Chondrocyte (in vitro differentiated cells): ENCODE results near the gene LRBA. TPM values are rescaled to one million over a fixed set of nuclear protein-coding genes. Genes with fewer than 3 reads are reported as not detected.

Experiments
- DNase-seq: peaks from one replicate; pipeline ENCODE4 v3.0.0; 2021; ENCODE audit warnings: mixed read lengths, low spot score
- H3K27ac Mint-ChIP-seq: one replicate; pipeline ENCODE4 v1.8.0; 2021; ENCODE audit warnings: mild to moderate bottlenecking, moderate library complexity, mixed read lengths; ENCODE audit not compliant: unreplicated experiment
- H3K27me3 Mint-ChIP-seq: 2 replicates; pipeline ENCODE4 v1.8.0; 2021; ENCODE audit warnings: low read depth, mixed read lengths
- H3K36me3 Mint-ChIP-seq: 2 replicates; pipeline ENCODE4 v1.8.0; 2021; ENCODE audit warnings: low read depth, mixed read lengths
- H3K4me1 Mint-ChIP-seq: 2 replicates; pipeline ENCODE4 v1.8.0; 2021; ENCODE audit warnings: low read depth, mild to moderate bottlenecking, mixed read lengths
- H3K4me3 Mint-ChIP-seq: one replicate; pipeline ENCODE4 v1.8.0; 2021; ENCODE audit warnings: mild to moderate bottlenecking, moderate library complexity, mixed read lengths; ENCODE audit not compliant: unreplicated experiment
- H3K9me3 Mint-ChIP-seq: 2 replicates; pipeline ENCODE4 v1.8.0; 2021; ENCODE audit warnings: low read depth, mixed read lengths
- CTCF ChIP-seq: fragments of 200-600 bp; sonication (generic); IDR thresholded peaks from 2 replicates; pipeline ENCODE4 v1.5.0; 2021; ENCODE audit warnings: antibody characterized with exemption, mild to moderate bottlenecking, moderate library complexity
- total RNA-seq: library from RNA; stranded (reverse); gene quantifications from 3 replicates; pipeline ENCODE4 v1.2.1, GENCODE V29; 2021

LRBA gene
- total RNA-seq, 1 donor from 2014 or later, result 19.7 TPM

GRCh38 chr4:150547154-150547838, 467.8 kb downstream of the LRBA start:
- Mint-ChIP-seq H3K36me3 (no peaks in the 10 kb centered on the region), H3K4me1 (no peaks in the 10 kb centered on the region), H3K9me3 (no peaks in the 10 kb centered on the region), H3K27me3 (no peaks in the 10 kb centered on the region), H3K4me3 (no peak overlapping the region), H3K27ac (no peak overlapping the region)
- no peak for TF ChIP-seq CTCF
- DNase-seq, result no peak

DNA sequence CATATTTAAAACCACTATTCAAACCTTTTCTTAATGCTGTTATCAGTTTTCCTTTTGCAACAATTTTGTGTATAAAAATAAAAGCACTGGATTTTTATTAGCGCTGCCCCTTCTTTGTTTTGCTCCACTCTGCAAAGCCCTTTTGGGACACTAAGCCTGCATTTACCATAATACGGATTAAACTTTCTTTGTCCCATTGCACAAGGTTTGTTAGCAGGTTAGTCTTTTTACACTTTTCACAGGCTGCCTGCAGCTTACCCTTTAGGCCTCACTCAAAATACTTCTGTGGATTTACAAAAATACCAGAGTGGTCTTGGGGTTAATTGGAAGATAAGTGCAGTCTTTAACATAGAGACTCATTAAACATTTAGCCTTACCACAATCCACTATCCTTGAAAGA, 468.8 kb downstream of the LRBA start:
- Mint-ChIP-seq H3K27me3 (no peaks in the 10 kb centered on the region), H3K36me3 (no peaks in the 10 kb centered on the region), H3K9me3 (no peaks in the 10 kb centered on the region), H3K4me3 (no peak overlapping the region), H3K4me1 (peaks cover under 1% of the 10 kb centered on the region), H3K27ac (no peak overlapping the region)
- no peak for TF ChIP-seq CTCF
- DNase-seq, result no peak

GRCh38 chr4:150543042-150543441, 472.0 kb downstream of the LRBA start:
- H3K4me3 Mint-ChIP-seq, result no peak overlapping the region
- no peaks in the 10 kb centered on the region for H3K9me3 Mint-ChIP-seq
- H3K36me3 Mint-ChIP-seq, result no peaks in the 10 kb centered on the region
- no peaks in the 10 kb centered on the region for H3K27me3 Mint-ChIP-seq
- no peak for DNase-seq
- TF ChIP-seq CTCF, result no peak
- peaks cover 8% of the 10 kb centered on the region for H3K4me1 Mint-ChIP-seq
- no peak overlapping the region for H3K27ac Mint-ChIP-seq

DNA sequence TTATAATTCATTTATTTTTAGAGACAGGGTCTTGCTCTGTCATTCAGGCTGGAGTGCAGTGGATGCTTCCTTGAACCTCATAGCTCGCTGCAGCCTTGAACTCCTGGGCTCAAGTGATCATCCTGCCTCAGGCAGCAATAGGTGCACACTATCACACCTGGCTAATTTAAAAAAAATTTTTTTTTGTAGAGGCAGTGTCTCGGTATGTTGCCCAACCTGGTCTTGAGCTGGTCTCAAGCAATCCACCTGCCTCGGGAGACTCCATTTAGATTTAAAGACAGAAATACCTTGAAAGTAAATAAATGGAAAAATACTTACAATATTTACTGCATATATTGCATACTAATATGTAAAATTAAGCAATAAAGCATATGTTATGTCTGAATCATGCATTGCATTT, 473.4 kb downstream of the LRBA start:
- no peak overlapping the region for H3K27ac Mint-ChIP-seq

GRCh38 chr4:150540959-150541360, 474.1 kb downstream of the LRBA start:
- H3K9me3 Mint-ChIP-seq, result peaks cover 10% of the 10 kb centered on the region
- no peak overlapping the region for H3K4me3 Mint-ChIP-seq
- peaks cover 8% of the 10 kb centered on the region for H3K4me1 Mint-ChIP-seq
- no peak for DNase-seq
- no peaks in the 10 kb centered on the region for H3K36me3 Mint-ChIP-seq
- no peak for TF ChIP-seq CTCF
- H3K27ac Mint-ChIP-seq, result no peak overlapping the region
- no peaks in the 10 kb centered on the region for H3K27me3 Mint-ChIP-seq

More for the DNA sequence above, 473.4 kb downstream of the LRBA start:
- H3K9me3 Mint-ChIP-seq, result peaks cover 8% of the 10 kb centered on the region
- DNase-seq, result no peak
- H3K27me3 Mint-ChIP-seq, result no peaks in the 10 kb centered on the region
- H3K4me3 Mint-ChIP-seq, result no peak overlapping the region
- H3K36me3 Mint-ChIP-seq, result no peaks in the 10 kb centered on the region
- no peak for TF ChIP-seq CTCF
- peaks cover 8% of the 10 kb centered on the region for H3K4me1 Mint-ChIP-seq
